Endothelial cell of umbilical vein (primary cell): ENCODE measurements around the gene FRMD4A. TPM values are rescaled to one million over a fixed set of nuclear protein-coding genes. Genes with fewer than 3 reads are reported as not detected.

Source experiments
- BruUV-seq: library from RNA; stranded (reverse); fragments of 400-500 nt; replicated peaks from 2 replicates; lab custom pipeline; 2021; lab: Mats Ljungman, UMichigan
- CTCF ChIA-PET: fragments of 300-600, 350-600 bp; sonication (Branson Sonifier 250); formaldehyde crosslinking; loops from one replicate; lab custom pipeline; 2021; ENCODE audit warnings: antibody characterized with exemption, inconsistent platforms; lab: Charles Lee
- POLR2A ChIA-PET: fragments of 300-600, 350-600 bp; sonication (Branson Sonifier 250); formaldehyde crosslinking; loops from one replicate; lab custom pipeline; 2021; ENCODE audit warnings: antibody characterized with exemption, inconsistent platforms; lab: Charles Lee
- DNase-seq: peaks from one replicate; pipeline ENCODE4 v3.0.0-alpha.2; 2011; ENCODE audit warnings: low read depth, low spot score
- FAIRE-seq: peaks from 2 replicates; lab custom pipeline; 2011; peaks lifted over from hg19 to GRCh38; lab: Jason Lieb, UNC
- H2AFZ ChIP-seq: 2 replicates; pipeline ENCODE4 v1.6.0; 2012; ENCODE audit warnings: low read depth, low read length, control low read depth, inconsistent platforms
- H3K27ac ChIP-seq: 2 replicates; pipeline ENCODE4 v1.5.1; 2011; ENCODE audit warnings: low read depth, mild to moderate bottlenecking, control low read depth, low read length, moderate library complexity; ENCODE audit not compliant: insufficient read depth
- H3K27me3 ChIP-seq, 2 experiments: 2 replicates each; pipeline versions ENCODE4 v1.6.0 to v1.6.1; 2011; ENCODE audit warnings: low read length in 2 of 2, mixed read lengths in 1 of 2; ENCODE audit not compliant: control insufficient read depth in 2 of 2, insufficient read depth in 2 of 2
- H3K36me3 ChIP-seq, 2 experiments: 2 replicates in 1 of 2; 3 replicates in 1 of 2; pipeline ENCODE4 v1.5.1; 2011; ENCODE audit warnings: low read length in 2 of 2, mild to moderate bottlenecking in 1 of 2, moderate library complexity in 1 of 2; ENCODE audit not compliant: control insufficient read depth in 2 of 2, insufficient read depth in 2 of 2; ENCODE audit errors: extremely low read depth in 1 of 2
- H3K4me1 ChIP-seq: 3 replicates; pipeline ENCODE4 v1.5.1; 2011; ENCODE audit warnings: mild to moderate bottlenecking, low read length; ENCODE audit not compliant: control insufficient read depth, insufficient read depth; ENCODE audit errors: extremely low read depth
- H3K4me2 ChIP-seq: 2 replicates; pipeline ENCODE4 v1.6.1; 2011; ENCODE audit warnings: low read length, control low read depth, mixed read lengths; ENCODE audit not compliant: insufficient read depth
- H3K4me3 ChIP-seq, 3 experiments: fragments of 200-600 bp in 1 of 3; sonication (generic), shearing (Covaris generic) in 1 of 3; replicated peaks in 1 of 3; 2 replicates each; pipeline ENCODE4 v1.5.1; 2011 to 2016; ENCODE audit warnings: control low read depth in 3 of 3, low read length in 3 of 3, mild to moderate bottlenecking in 2 of 3, inconsistent platforms in 1 of 3, low read depth in 1 of 3, moderate library complexity in 1 of 3; ENCODE audit not compliant: insufficient read depth in 1 of 3
- H3K79me2 ChIP-seq: 2 replicates; pipeline ENCODE4 v1.6.0; 2012; ENCODE audit warnings: low read length, inconsistent platforms; ENCODE audit not compliant: control insufficient read depth, insufficient read depth
- H3K9ac ChIP-seq: replicated peaks from 2 replicates; pipeline ENCODE3; 2011; ENCODE audit warnings: low read length, control low read depth; ENCODE audit not compliant: insufficient read depth; ENCODE audit errors: extremely low read depth
- H3K9me1 ChIP-seq: replicated peaks from 3 replicates; pipeline ENCODE4 v1.6.0; 2011; ENCODE audit warnings: mild to moderate bottlenecking, low read length; ENCODE audit not compliant: control insufficient read depth, insufficient read depth; ENCODE audit errors: extremely low read depth
- H3K9me3 ChIP-seq: replicated peaks from 2 replicates; pipeline ENCODE4 v1.5.1; 2012; ENCODE audit warnings: low read length, inconsistent platforms; ENCODE audit not compliant: control insufficient read depth, insufficient read depth
- H4K20me1 ChIP-seq: replicated peaks from 2 replicates; pipeline ENCODE3; 2011; ENCODE audit warnings: mild to moderate bottlenecking, low read length; ENCODE audit not compliant: control insufficient read depth, insufficient read depth; ENCODE audit errors: extremely low read depth
- EZH2 ChIP-seq: IDR thresholded peaks from 2 replicates; pipeline ENCODE4 v1.6.1; 2012; ENCODE audit warnings: borderline replicate concordance, low read depth, mild to moderate bottlenecking, moderate library complexity, low read length, inconsistent platforms; ENCODE audit not compliant: severe bottlenecking
- FOS ChIP-seq: IDR thresholded peaks from 2 replicates; pipeline ENCODE4 v1.6.1; 2011; ENCODE audit warnings: mild to moderate bottlenecking, low read length, moderate library complexity, borderline replicate concordance; ENCODE audit not compliant: insufficient read depth
- GATA2 ChIP-seq: IDR thresholded peaks from 2 replicates; pipeline ENCODE4 v1.7.0; 2011; ENCODE audit warnings: low read depth, mild to moderate bottlenecking, moderate library complexity, mixed read lengths, low read length; ENCODE audit not compliant: insufficient read length, insufficient read depth
- JUN ChIP-seq: IDR thresholded peaks from 2 replicates; pipeline ENCODE4 v1.6.1; 2011; ENCODE audit warnings: borderline replicate concordance, low read depth; ENCODE audit not compliant: insufficient read length, insufficient read depth
- MYC ChIP-seq: IDR thresholded peaks from one replicate; pipeline ENCODE4 v1.6.1; 2011; ENCODE audit warnings: mild to moderate bottlenecking, low read depth, low read length
- POLR2A ChIP-seq: IDR thresholded peaks from 2 replicates; pipeline ENCODE4 v1.6.1; 2012; ENCODE audit warnings: low read depth, mild to moderate bottlenecking, control low read depth, low read length
- POLR2AphosphoS5 ChIP-seq: IDR thresholded peaks from 2 replicates; pipeline ENCODE4 v1.6.1; 2012; ENCODE audit warnings: low read depth, mild to moderate bottlenecking, control low read depth, low read length, moderate library complexity; ENCODE audit not compliant: insufficient read depth
- dilution Hi-C: fragments of 300-500 bp; cut with MboI; formaldehyde crosslinking; loops from one replicate; pipeline ENCODE4 v1.15.0; 2019; ENCODE audit warnings: low sequenced_read_pairs; ENCODE audit not compliant: extremely low pct_ligation_motif_present
- intact Hi-C: fragments of 100-400 bp; cut with micrococcal nuclease; formaldehyde crosslinking; loops from one replicate; pipeline ENCODE4 v1.10.0; 2022
- polyA plus RNA-seq, 4 experiments: library from polyadenylated mRNA; depleted of rRNA in 3 of 4; stranded (reverse) in 3 of 4; unstranded in 1 of 4; fragments of >200 nt; gene quantifications; 2 replicates each; pipeline versions ENCODE4 v1.2.1 to v1.2.3, GENCODE V29; 2011 to 2012; ENCODE audit warnings: missing spikeins in 1 of 4
- total RNA-seq: library from RNA; stranded (reverse); gene quantifications from 2 replicates; pipeline ENCODE4 v1.2.3, GENCODE V29; 2021
- TF ChIP-seq, protein P1 (sequence below): IDR thresholded peaks from 2 replicates; pipeline ENCODE4 v1.6.1; 2011; ENCODE audit not compliant: insufficient read depth, insufficient read length

The FRMD4A gene
- total and polyA plus RNA-seq, 2 donors (not counting 3 experiments of a cell fraction or from before 2014, with no cell fraction given), result 123 to 148 TPM

DNA sequence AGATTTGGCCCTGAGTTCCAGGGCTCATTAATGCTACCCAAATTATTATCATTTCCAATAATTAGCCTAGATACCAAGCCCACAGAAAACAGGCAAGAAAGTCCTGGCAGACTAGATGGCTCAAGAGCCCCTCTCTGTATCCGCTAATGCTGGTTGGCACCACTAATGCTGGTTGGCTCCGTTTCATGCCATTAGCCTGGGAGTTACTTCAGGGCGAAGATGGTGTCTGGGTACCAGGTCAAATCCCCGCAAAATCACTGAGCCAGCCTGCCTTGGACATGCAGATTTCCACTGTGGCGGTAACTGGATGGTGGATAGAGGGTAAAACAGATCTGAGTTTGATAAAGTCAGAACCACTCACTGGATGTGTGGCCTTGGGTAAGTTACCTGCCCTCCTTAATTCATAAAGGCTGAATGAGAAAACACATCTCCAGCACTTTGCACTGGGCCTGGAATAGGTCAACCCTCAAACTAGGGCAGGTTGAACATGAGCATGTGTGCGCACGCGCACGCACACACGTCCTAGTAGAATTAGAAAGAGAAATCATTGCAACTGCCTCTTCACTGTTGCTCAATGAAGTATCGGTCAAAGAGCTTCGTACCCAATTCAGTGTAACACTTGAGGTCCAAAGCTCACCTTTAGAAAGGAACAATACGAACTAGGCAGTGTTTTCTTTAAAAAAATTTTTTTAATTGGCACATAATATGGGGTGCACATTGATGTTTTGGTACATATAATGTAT, 652.5 kb downstream of the FRMD4A start:
- Histone ChIP-seq H4K20me1 (peaks cover 4% of the 10 kb centered on the region), H3K9ac (no peak overlapping the region), H3K79me2 (peaks cover 40% of the 10 kb centered on the region), H3K4me1 (peaks cover 8% of the 10 kb centered on the region), H3K9me3 (no peaks in the 10 kb centered on the region), H3K27me3 (no peaks in the 10 kb centered on the region), H3K27ac (no peak overlapping the region), H3K4me3 (no peak overlapping the region), H3K4me2 (no peak overlapping the region), H3K9me1 (no peaks in the 10 kb centered on the region), H3K36me3 (peaks cover 9 to 28% of the 10 kb centered on the region in 2 experiments), H2AFZ (no peak overlapping the region)
- no peak for DNase-seq
- TF ChIP-seq, protein P1, sequence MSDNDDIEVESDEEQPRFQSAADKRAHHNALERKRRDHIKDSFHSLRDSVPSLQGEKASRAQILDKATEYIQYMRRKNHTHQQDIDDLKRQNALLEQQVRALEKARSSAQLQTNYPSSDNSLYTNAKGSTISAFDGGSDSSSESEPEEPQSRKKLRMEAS, result no peak
- TF ChIP-seq EZH2 (no peak), GATA2 (no peak), MYC (no peak), FOS (no peak), POLR2AphosphoS5 (no peak), JUN (no peak), POLR2A (no peak)
- POLR2A ChIA-PET, result no interaction called here
- dilution Hi-C loops, result no loop called here
- intact Hi-C loops, result no loop called here
- BruUV-seq, result no TSS peak
- CTCF ChIA-PET, result interaction anchor here (1.9 kb wide), 1 partner anchor 19 kb away, joined by 4 read pairs; no protein-coding TSS in a partner anchor
- FAIRE-seq, result no peak
